ENCODE data around the gene BCLAF3. TPM values are rescaled to one million over a fixed set of nuclear protein-coding genes. Genes with fewer than 3 reads are reported as not detected.

BCLAF3 gene
- total RNA-seq, 1 experiment from 2014 or later, result 8.1 TPM

- ChIA-PET CTCF (no interaction called here), POLR2A (no interaction called here)
- Mint-ChIP-seq H3K9me3 (peaks cover 15% of the 10 kb centered on the region), H3K4me3 (no peak overlapping the region), H3K4me1 (peaks cover 9% of the 10 kb centered on the region), H3K36me3 (peaks cover 15% of the 10 kb centered on the region), H3K27ac (no peak overlapping the region), H3K27me3 (ENCODE audit: low read depth) (no peaks in the 10 kb centered on the region)
- no peak for DNase-seq (ENCODE audit: low spot score)
- ATAC-seq, result no peak
- TF ChIP-seq FOXP1 (CRISPR knock-in tag; IDR thresholded peaks at IDR 0.05; ENCODE audit: borderline replicate concordance), result no peak
- no peak for TF ChIP-seq NFATC4 (CRISPR knock-in tag; IDR thresholded peaks at IDR 0.05)
- TF ChIP-seq SOX15 (CRISPR knock-in tag; IDR thresholded peaks at IDR 0.05), result no peak
- no peak for TF ChIP-seq PRRX2 (CRISPR knock-in tag; IDR thresholded peaks at IDR 0.05)
- no peak for TF ChIP-seq RELA (CRISPR knock-in tag; IDR thresholded peaks at IDR 0.05; ENCODE audit: borderline replicate concordance)
- TF ChIP-seq IRF2 (CRISPR knock-in tag; IDR thresholded peaks at IDR 0.05; ENCODE audit: borderline replicate concordance, low read depth), result no peak
- no peak for TF ChIP-seq ELF4 (CRISPR knock-in tag; IDR thresholded peaks at IDR 0.05; ENCODE audit: low read depth)
- TF ChIP-seq, protein P1, sequence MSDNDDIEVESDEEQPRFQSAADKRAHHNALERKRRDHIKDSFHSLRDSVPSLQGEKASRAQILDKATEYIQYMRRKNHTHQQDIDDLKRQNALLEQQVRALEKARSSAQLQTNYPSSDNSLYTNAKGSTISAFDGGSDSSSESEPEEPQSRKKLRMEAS (CRISPR knock-in tag; IDR thresholded peaks at IDR 0.05), result no peak
- no peak for TF ChIP-seq ZNF138 (CRISPR knock-in tag; conservative IDR thresholded peaks at IDR 0.05)
Measured at GRCh38 chrX:19972984-19973383, 17.9 kb downstream of the BCLAF3 start.

DNA sequence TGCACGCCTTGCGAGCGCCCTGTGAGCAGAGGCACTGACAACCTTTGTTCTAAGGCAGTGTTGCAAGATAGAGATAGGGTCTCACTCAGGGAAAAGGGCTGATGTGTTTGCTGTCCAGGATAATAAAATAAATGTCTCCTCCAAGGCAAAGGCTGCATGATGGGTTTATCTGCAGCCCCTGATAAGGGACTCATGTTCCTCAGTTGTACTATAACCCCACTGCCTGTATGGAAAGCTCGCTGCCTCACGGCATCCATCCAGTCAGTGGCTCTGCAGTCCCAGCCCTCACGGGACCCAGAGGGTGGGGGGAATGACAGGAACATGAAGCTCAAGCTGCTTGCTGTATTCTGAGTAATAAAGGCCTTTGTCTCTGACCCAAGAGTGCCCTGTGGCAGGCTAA, 22.6 kb downstream of the BCLAF3 start:
- H3K4me3 Mint-ChIP-seq, result no peak overlapping the region
- POLR2A ChIA-PET, result no interaction called here
- DNase-seq (ENCODE audit: low spot score) (no peak), ATAC-seq (no peak)
- TF ChIP-seq, protein P2, sequence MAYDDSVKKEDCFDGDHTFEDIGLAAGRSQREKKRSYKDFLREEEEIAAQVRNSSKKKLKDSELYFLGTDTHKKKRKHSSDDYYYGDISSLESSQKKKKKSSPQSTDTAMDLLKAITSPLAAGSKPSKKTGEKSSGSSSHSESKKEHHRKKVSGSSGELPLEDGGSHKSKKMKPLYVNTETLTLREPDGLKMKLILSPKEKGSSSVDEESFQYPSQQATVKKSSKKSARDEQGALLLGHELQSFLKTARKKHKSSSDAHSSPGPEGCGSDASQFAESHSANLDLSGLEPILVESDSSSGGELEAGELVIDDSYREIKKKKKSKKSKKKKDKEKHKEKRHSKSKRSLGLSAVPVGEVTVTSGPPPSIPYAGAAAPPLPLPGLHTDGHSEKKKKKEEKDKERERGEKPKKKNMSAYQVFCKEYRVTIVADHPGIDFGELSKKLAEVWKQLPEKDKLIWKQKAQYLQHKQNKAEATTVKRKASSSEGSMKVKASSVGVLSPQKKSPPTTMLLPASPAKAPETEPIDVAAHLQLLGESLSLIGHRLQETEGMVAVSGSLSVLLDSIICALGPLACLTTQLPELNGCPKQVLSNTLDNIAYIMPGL (CRISPR knock-in tag; IDR thresholded peaks at IDR 0.05), result no peak
- no peak for TF ChIP-seq FOXP1 (CRISPR knock-in tag; IDR thresholded peaks at IDR 0.05; ENCODE audit: borderline replicate concordance)
- TF ChIP-seq OVOL2 (CRISPR knock-in tag; IDR thresholded peaks at IDR 0.05; ENCODE audit: borderline replicate concordance), result no peak
- TF ChIP-seq IRF2 (CRISPR knock-in tag; IDR thresholded peaks at IDR 0.05; ENCODE audit: borderline replicate concordance, low read depth), result no peak
- no peak for TF ChIP-seq FOXJ3 (CRISPR knock-in tag; IDR thresholded peaks at IDR 0.05; ENCODE audit: borderline replicate concordance)
- no peak for TF ChIP-seq ZNF263 (CRISPR knock-in tag; IDR thresholded peaks at IDR 0.05; ENCODE audit: low read depth)
- no peak for TF ChIP-seq USF2 (CRISPR knock-in tag; IDR thresholded peaks at IDR 0.05)
- no peak for TF ChIP-seq EMX1 (CRISPR knock-in tag; IDR thresholded peaks at IDR 0.05)
- no peak for TF ChIP-seq E2F5 (CRISPR knock-in tag; IDR thresholded peaks at IDR 0.05)
- no peak for TF ChIP-seq FOXK1 (CRISPR knock-in tag; IDR thresholded peaks at IDR 0.05)
- TF ChIP-seq PREB (CRISPR knock-in tag; IDR thresholded peaks at IDR 0.05; ENCODE audit: borderline replicate concordance), result no peak
- TF ChIP-seq TP53 (CRISPR knock-in tag; IDR thresholded peaks at IDR 0.05), result no peak
- no peak for TF ChIP-seq TEAD4 (CRISPR knock-in tag; IDR thresholded peaks at IDR 0.05)
- H3K9me3 Mint-ChIP-seq, result no peaks in the 10 kb centered on the region
- no peak overlapping the region for H3K27ac Mint-ChIP-seq
- peaks cover 9% of the 10 kb centered on the region for H3K4me1 Mint-ChIP-seq
- peaks cover 16% of the 10 kb centered on the region for H3K36me3 Mint-ChIP-seq
- no peaks in the 10 kb centered on the region for H3K27me3 Mint-ChIP-seq (ENCODE audit: low read depth)
- CTCF ChIA-PET, result no interaction called here

All from WTC11 (cell line).